Neural crest cell (in vitro differentiated cells): ENCODE measurements around the gene TMTC1. TPM values are rescaled to one million over a fixed set of nuclear protein-coding genes. Genes with fewer than 3 reads are reported as not detected.

Source experiments
- DNase-seq: peaks from one replicate; pipeline ENCODE4 v3.0.0; 2021; ENCODE audit warnings: low read depth, mixed read lengths, low spot score
- H3K27ac Mint-ChIP-seq: one replicate; pipeline ENCODE4 v1.8.0; 2021; ENCODE audit warnings: mild to moderate bottlenecking, mixed read lengths; ENCODE audit not compliant: unreplicated experiment
- H3K27me3 Mint-ChIP-seq: 2 replicates; pipeline ENCODE4 v1.8.0; 2021; ENCODE audit warnings: low read depth, mild to moderate bottlenecking, mixed read lengths
- H3K36me3 Mint-ChIP-seq: 2 replicates; pipeline ENCODE4 v1.8.0; 2021; ENCODE audit warnings: low read depth, mild to moderate bottlenecking, mixed read lengths
- H3K4me1 Mint-ChIP-seq: 2 replicates; pipeline ENCODE4 v1.8.0; 2021; ENCODE audit warnings: mixed read lengths
- H3K4me3 Mint-ChIP-seq: one replicate; pipeline ENCODE4 v1.8.0; 2021; ENCODE audit warnings: mild to moderate bottlenecking, mixed read lengths
- H3K9me3 Mint-ChIP-seq: 2 replicates; pipeline ENCODE4 v1.8.0; 2021; ENCODE audit warnings: mixed read lengths
- total RNA-seq: library from RNA; stranded (reverse); gene quantifications from 2 replicates; pipeline ENCODE4 v1.2.1, GENCODE V29; 2021
- TF ChIP-seq, protein P1 (sequence below): fragments of 200-600 bp; sonication (generic); conservative IDR thresholded peaks from 2 replicates; pipeline ENCODE4 v1.5.0; 2021; ENCODE audit warnings: antibody characterized with exemption, mild to moderate bottlenecking

TMTC1 gene
- total RNA-seq, 1 donor from 2014 or later, result 13.1 TPM

DNA sequence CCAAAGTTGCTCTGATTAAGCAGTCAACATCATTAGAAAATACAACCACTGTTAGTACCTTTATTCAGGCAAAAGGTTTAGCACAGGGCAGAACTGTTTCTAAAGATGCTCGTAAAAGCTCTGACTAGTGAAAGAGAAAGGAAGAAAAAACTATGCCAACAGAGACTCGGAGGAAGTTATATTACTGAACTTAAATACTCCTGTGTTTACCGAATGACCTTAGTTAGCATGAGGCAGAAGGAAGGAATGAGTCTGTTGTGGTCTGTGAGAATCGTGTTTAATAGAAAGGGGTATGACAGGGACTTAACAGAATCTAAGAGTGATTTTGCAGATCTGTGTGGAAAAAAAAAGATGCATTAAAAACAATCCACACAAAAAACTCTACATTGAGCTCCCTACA lies 202.1 kb downstream of the TMTC1 start:
- Mint-ChIP-seq H3K36me3 (no peaks in the 10 kb centered on the region), H3K4me3 (no peak overlapping the region), H3K4me1 (peaks cover 6% of the 10 kb centered on the region), H3K9me3 (no peaks in the 10 kb centered on the region), H3K27me3 (no peaks in the 10 kb centered on the region), H3K27ac (no peak overlapping the region)
- TF ChIP-seq, protein P1, sequence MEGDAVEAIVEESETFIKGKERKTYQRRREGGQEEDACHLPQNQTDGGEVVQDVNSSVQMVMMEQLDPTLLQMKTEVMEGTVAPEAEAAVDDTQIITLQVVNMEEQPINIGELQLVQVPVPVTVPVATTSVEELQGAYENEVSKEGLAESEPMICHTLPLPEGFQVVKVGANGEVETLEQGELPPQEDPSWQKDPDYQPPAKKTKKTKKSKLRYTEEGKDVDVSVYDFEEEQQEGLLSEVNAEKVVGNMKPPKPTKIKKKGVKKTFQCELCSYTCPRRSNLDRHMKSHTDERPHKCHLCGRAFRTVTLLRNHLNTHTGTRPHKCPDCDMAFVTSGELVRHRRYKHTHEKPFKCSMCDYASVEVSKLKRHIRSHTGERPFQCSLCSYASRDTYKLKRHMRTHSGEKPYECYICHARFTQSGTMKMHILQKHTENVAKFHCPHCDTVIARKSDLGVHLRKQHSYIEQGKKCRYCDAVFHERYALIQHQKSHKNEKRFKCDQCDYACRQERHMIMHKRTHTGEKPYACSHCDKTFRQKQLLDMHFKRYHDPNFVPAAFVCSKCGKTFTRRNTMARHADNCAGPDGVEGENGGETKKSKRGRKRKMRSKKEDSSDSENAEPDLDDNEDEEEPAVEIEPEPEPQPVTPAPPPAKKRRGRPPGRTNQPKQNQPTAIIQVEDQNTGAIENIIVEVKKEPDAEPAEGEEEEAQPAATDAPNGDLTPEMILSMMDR, result no peak
- DNase-seq, result no peak

DNA sequence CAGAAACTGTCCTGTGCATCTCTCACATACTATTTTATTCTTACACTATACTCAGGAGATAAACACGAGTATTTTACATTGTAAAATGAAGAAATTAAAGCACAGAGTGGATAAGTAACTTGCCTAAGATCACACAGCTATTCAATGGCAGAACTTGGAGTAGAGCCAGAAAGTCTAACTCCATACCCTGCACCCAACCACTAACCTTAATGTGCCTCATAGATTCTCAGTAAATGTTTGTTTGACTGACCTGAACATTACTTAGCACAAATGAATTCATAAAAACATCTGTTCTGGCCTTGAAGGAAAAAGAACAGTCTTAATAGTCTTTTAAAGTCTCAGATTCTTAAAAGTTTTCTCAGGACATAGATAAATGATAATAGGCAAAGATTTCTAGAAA lies 202.8 kb downstream of the TMTC1 start:
- Mint-ChIP-seq H3K9me3 (no peaks in the 10 kb centered on the region), H3K36me3 (no peaks in the 10 kb centered on the region), H3K27ac (no peak overlapping the region), H3K4me3 (no peak overlapping the region), H3K27me3 (no peaks in the 10 kb centered on the region), H3K4me1 (peaks cover 6% of the 10 kb centered on the region)
- DNase-seq, result no peak
- TF ChIP-seq, protein P1, result no peak

DNA sequence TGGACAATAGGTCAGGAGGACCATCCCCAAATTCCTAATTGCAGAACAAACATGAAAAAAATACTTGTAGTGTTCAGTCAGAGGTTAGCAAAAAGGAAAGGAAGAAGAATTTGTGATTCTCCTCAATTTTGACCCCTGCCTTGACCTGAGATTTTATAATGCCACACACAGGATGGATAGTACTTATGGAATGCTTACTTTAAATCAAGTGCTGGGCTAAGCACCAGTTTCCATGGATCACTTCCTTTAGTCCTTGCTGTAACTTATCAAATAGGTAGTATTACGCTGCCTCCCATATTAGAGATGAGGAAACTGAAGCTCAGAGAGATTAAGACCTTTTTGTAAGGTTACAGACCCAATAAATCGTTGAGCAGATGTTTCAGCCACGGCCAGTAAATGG lies 205.0 kb downstream of the TMTC1 start:
- TF ChIP-seq, protein P1, result no peak
- Mint-ChIP-seq H3K4me1 (peaks cover 6% of the 10 kb centered on the region), H3K36me3 (no peaks in the 10 kb centered on the region)

DNA sequence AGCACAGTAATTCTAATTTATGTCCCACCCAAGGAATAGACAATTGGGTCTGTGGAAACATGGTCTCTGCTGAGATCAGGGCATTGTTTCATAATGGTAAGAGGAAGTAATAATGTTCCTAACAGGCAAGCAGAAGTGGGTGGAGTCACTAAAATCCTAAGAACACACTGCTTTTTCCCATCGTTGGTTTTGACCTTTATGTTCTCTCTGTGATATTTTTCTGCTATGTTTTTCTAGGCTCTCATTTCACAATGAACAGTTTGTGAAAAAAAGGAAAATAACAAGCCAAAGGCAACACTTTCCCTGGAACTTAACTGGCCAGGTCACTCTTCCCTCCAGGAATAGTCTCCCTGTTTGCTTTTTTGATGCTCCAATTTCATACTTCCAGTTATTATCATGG lies 205.7 kb downstream of the TMTC1 start:
- H3K27me3 Mint-ChIP-seq, result no peaks in the 10 kb centered on the region
- H3K9me3 Mint-ChIP-seq, result no peaks in the 10 kb centered on the region
- no peak overlapping the region for H3K4me3 Mint-ChIP-seq
- DNase-seq, result no peak
- no peaks in the 10 kb centered on the region for H3K36me3 Mint-ChIP-seq
- TF ChIP-seq, protein P1, result no peak
- H3K27ac Mint-ChIP-seq, result no peak overlapping the region
- H3K4me1 Mint-ChIP-seq, result peaks cover 6% of the 10 kb centered on the region

More for the DNA sequence above, 205.0 kb downstream of the TMTC1 start:
- Mint-ChIP-seq H3K9me3 (no peaks in the 10 kb centered on the region), H3K27me3 (no peaks in the 10 kb centered on the region), H3K4me3 (no peak overlapping the region), H3K27ac (no peak overlapping the region)
- DNase-seq, result no peak

DNA sequence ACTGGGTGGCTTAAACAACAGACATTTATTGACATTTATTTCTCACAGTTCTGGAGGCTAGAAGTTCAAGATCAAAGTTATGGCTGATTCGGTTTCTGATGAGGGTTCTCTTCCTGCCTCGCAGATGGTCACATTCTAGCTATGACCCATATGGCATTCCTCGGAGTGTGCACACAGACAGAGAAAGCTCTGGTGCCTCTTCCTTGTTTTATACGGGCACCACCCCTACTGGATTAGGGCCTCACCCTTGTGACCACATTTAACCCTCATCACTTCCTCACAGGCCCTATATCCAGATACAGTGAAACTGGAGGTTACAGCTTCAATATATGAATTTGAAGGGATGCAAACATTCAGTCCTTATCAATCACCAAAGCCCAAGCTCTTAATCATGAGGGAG lies 209.2 kb downstream of the TMTC1 start:
- Mint-ChIP-seq H3K36me3 (no peaks in the 10 kb centered on the region), H3K27me3 (no peaks in the 10 kb centered on the region), H3K4me3 (no peak overlapping the region), H3K4me1 (peaks cover 9% of the 10 kb centered on the region), H3K9me3 (no peaks in the 10 kb centered on the region), H3K27ac (no peak overlapping the region)
- TF ChIP-seq, protein P1, result no peak
- no peak for DNase-seq

DNA sequence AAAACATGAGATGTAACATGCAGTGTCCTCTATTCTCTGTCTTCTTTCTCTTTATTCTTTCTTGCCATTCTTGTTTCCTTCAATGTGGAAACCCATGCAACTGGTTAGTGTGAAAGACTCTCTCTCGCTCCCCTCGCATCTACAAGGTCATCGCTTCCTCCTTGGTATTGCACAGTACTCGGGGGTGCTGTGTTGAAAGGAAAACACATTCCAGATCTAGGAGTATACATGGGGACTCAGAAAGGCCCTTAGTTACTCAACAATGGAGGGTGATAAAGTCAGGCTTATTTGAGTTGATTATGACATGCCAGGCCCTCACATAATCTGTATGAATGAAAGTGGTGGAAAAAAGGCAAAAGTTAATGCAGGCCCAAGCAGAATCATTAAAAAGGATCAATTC lies 210.8 kb downstream of the TMTC1 start:
- H3K4me3 Mint-ChIP-seq, result no peak overlapping the region
- H3K27ac Mint-ChIP-seq, result no peak overlapping the region
- H3K9me3 Mint-ChIP-seq, result no peaks in the 10 kb centered on the region
- no peak for DNase-seq
- TF ChIP-seq, protein P1, result no peak
- peaks cover 3% of the 10 kb centered on the region for H3K27me3 Mint-ChIP-seq
- no peaks in the 10 kb centered on the region for H3K36me3 Mint-ChIP-seq
- peaks cover 9% of the 10 kb centered on the region for H3K4me1 Mint-ChIP-seq
